GM18867 (cell line): ENCODE data around the gene FIS1.
"Not testable (repeated sequence)": the region's sequence is repeated elsewhere in the genome, so short reads cannot be mapped to it uniquely, and the experiment has no call there.

Source experiments
- ATAC-seq: cut with Tn5 transposase; IDR thresholded peaks from one replicate; pipeline ENCODE4 v1.9.1; 2021; ENCODE audit warnings: mild to moderate bottlenecking, moderate library complexity; ENCODE audit not compliant: unreplicated experiment

Gene FIS1

GRCh38 chr7:101206665-101207042 is 38.2 kb downstream of the FIS1 start:
- ATAC-seq, result no peak

GRCh38 chr7:101205901-101206664 is 38.8 kb downstream of the FIS1 start:
- no peak for ATAC-seq

GRCh38 chr7:101203740-101204738 is 40.8 kb downstream of the FIS1 start:
- not testable (repeated sequence) for ATAC-seq

- ATAC-seq, result no peak
These were observed 42.3 kb downstream of the FIS1 start for GRCh38 chr7:101202603-101202918.

GRCh38 chr7:101201695-101202602 is 42.9 kb downstream of the FIS1 start:
- ATAC-seq, result no peak

- no peak for ATAC-seq
These were observed 43.9 kb downstream of the FIS1 start, which contains the start of gene MOGAT3 for GRCh38 chr7:101200862-101201599. Gene MOGAT3 (minus strand): TSS chr7:101201036. CDS start chr7:101200854, 182 bp downstream.

GRCh38 chr7:101200504-101200861 is 44.4 kb downstream of the FIS1 start:
- ATAC-seq, result no peak

GRCh38 chr7:101199522-101199921 is 45.4 kb downstream of the FIS1 start:
- ATAC-seq, result not testable (repeated sequence)

GRCh38 chr7:101198476-101198875 is 46.4 kb downstream of the FIS1 start:
- no peak for ATAC-seq

GRCh38 chr7:101197991-101198390 is 46.9 kb downstream of the FIS1 start:
- no peak for ATAC-seq

- ATAC-seq, result no peak
These were observed 49.0 kb downstream of the FIS1 start for GRCh38 chr7:101195884-101196283.
